HG03039 (cell line): ENCODE measurements around the gene RECQL5.

Source experiments
- ATAC-seq: cut with Tn5 transposase; IDR thresholded peaks from one replicate; pipeline ENCODE4 v1.9.1; 2021; ENCODE audit warnings: mild to moderate bottlenecking, moderate library complexity; ENCODE audit not compliant: unreplicated experiment

RECQL5 gene

DNA sequence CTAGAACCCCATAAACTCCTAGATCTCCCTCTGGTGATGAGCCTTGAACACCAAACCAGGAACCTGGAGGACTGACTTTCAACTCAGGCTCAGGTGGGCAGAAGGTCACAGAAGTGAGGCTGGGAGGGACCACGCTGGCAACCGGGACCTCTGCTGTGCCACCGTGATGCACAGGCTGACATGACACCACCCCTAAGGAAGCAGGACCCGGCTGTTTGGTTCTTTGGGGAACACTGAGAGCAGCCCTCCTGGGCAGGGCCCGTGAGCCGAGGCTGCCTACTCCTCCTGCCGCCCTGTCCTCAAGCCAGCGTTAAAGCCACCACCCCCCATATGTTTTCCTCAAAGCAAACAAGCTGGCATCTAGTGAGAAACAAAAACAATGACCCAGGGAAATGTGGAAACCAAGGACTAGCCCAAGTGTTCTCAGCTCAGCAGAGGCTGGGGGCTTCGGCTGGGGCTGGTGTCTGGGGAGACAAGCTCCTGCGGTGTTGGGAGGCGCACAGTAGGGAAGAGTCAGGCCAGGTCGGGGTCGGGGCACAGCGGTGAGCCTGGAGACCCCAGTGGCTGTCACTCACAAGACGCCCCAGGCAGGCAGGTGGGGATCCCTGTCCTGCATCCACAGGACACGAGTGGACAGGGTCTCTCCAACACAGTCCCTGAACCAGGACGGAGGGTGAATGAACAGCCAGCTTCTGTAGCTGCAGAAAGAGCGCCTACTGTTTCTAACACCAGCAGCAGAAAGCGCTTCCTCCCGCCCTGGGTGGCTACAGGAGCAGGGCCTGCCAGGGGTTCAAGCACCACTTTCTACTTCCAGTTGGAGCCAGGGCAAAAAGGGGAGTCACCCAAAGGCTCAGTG, 32.0 kb downstream of the RECQL5 start:
- no peak for ATAC-seq

GRCh38 chr17:75634376-75634740, 32.6 kb downstream of the RECQL5 start:
- ATAC-seq: no peak

- no peak for ATAC-seq
Observed at GRCh38 chr17:75633486-75634375, 33.2 kb downstream of the RECQL5 start.

GRCh38 chr17:75632863-75633485, 34.0 kb downstream of the RECQL5 start, which contains the start of gene SMIM5:
TSS of gene SMIM5 (plus strand) at chr17:75633434. CDS start at chr17:75640202, 6,768 bp downstream.
- no peak for ATAC-seq

DNA sequence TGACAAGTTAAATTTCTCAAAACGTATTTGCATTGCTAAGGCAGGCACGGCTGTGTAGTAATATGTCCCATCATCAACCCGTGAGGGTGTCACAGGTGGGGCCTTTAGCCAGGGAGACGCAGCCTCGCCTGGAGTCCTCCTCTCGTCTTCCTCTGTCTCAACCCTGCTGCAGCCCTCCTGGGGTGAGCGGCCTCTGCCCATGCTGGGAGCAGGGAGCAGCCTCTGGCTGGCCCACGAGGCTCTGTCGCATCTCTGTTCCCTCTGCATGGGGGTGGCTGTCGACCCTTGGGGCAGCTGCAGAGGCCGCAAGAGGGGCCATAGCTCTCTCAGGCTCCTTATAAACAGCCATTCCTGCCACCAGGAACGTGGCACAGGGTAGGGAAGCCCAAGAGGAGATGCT, 34.5 kb downstream of the RECQL5 start:
- no peak for ATAC-seq

- ATAC-seq: no peak
Observed at GRCh38 chr17:75631353-75631752, 35.6 kb downstream of the RECQL5 start.

GRCh38 chr17:75630071-75630917, 36.7 kb downstream of the RECQL5 start:
- ATAC-seq: no peak

- ATAC-seq: no peak
Observed at GRCh38 chr17:75629157-75629556, 37.8 kb downstream of the RECQL5 start.

GRCh38 chr17:75628425-75628824, 38.5 kb downstream of the RECQL5 start:
- ATAC-seq: no peak

GRCh38 chr17:75627094-75627493, 39.9 kb downstream of the RECQL5 start:
- no peak for ATAC-seq

- ATAC-seq: no peak
Observed at GRCh38 chr17:75626496-75627038, 40.4 kb downstream of the RECQL5 start.

DNA sequence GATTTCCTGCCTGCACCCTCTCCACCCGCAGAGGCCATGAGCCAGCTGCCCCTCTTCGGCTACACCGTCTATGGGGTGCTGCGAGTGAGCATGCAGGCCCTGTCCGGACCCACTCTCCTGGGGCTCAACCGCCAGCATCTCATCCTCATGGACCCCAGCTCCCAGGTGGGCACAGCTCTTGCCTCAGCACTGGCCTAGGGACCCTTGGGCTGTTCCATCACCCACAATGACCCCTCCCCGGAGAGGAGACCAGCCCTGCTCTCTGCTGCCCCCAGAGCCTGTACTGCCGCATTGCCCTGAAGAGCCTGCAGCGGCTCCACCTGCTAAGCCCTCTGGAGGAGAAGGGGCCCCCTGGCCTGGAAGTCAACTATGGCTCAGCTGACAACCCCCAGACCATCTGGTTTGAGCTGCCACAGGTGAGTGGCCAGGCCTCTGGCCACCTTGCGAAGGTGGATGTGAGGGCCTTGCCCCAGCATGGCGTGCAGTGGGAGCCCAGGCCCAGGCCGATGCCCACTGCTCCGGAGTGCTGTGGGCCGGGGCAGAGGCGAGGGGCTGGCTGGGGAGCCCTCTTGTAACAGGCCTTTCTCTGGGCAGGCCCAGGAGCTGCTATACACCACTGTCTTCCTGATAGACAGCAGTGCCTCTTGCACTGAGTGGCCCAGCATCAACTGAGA, 41.0 kb downstream of the RECQL5 start:
- no peak for ATAC-seq

GRCh38 chr17:75624714-75625345, 42.1 kb downstream of the RECQL5 start:
- ATAC-seq: no peak

DNA sequence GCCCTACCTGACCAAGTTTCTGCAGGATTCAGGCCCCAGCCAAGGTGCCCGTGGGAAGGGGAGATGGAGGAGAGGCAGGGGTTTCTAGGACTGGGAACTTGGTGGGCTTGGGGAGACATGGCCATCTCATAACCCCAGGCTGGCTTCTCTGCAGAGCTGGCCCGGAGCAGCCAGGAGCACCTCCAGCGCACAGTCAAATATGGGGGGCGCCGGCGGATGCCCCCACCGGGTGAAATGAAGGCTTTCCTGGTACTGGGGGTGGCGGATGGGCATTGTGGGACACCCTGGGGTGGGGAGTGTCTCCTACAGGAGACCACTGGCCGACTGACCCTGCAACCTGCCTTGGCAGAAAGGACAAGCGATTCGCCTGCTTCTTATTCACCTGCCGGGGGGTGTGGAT, 42.9 kb downstream of the RECQL5 start:
- no peak for ATAC-seq

DNA sequence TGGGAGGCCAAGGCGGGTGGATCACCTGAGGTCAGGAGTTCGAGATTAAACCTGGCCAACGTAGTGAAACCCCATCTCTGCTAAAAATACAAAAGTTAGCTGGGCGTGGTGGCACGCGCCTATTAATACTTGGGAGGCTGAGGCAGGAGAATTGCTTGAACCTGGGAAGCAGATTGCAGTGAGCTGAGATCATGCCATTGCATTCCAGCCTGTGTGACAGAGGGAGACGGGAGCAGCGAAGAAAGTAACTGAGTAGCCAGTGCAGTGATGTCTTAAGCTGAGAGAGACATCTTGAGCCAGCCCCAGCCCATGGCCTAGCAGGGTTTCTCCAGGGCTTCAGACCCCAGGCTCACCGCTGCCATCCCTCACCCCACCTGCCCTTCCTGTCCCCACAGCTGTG, 43.6 kb downstream of the RECQL5 start:
- ATAC-seq: no peak

DNA sequence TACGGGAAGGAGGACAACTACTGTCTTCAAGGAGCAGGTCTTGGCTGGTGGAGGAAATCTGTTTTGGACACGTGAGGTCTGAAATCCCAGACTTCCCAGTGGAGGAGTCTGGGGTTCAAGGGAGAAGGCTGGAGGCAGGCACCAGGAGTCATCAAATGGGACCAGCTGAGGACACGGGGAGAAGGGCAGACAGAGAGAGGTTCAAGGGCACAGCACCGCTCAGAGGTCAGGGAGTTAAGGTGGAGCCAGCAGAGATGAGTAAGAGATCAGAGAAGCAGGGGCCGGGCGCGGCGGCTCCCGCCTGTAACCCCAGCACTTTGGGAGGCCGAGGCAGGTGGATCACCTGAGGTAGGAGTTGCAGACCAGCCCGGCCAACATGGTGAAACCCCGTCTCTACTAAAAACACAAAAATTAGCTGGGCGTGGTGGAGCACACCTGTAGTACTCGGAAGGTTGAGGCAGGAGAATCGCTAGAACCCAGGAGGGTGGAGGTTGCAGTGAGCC, 44.1 kb downstream of the RECQL5 start:
- ATAC-seq: no peak

DNA sequence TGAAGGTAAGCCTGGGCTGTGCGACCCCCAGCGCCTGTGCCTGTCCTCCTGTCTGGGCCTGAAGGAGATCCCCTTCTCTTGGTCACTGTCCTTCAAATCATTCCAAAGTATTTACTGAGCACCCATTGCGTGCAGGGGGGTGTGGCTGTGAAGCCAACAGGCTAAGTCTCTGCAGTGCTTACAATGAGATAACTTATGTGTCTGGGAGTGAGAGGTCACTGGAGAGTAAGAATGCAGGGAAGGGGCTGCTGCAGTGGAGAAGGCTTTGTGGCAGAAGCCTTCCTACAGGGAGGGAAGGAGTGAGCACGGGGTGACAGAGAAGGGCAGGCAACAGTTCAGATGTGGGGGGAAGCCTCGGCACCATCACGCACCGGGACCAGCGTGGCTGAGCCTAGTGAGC, 44.9 kb downstream of the RECQL5 start:
- no peak for ATAC-seq

GRCh38 chr17:75621489-75621888, 45.5 kb downstream of the RECQL5 start:
- no peak for ATAC-seq
